H9 (cell line): ENCODE data around the gene ANKRD13B. TPM values are rescaled to one million over a fixed set of nuclear protein-coding genes. Genes with fewer than 3 reads are reported as not detected.

Experiments
- DNase-seq: peaks from one replicate; pipeline ENCODE4 v3.0.0-alpha.2; 2017
- H2AFZ ChIP-seq: one replicate; pipeline ENCODE4 v1.6.1; 2013; ENCODE audit warnings: mild to moderate bottlenecking, low read length, control low read depth, moderate library complexity
- H2AK5ac ChIP-seq: 2 replicates; pipeline ENCODE4 v1.6.1; 2013; ENCODE audit warnings: low read length, control low read depth, mixed read lengths; ENCODE audit not compliant: insufficient read length
- H2BK120ac ChIP-seq: one replicate; pipeline ENCODE4 v1.6.1; 2013; ENCODE audit warnings: low read depth, mild to moderate bottlenecking, low read length, control low read depth, inconsistent platforms; ENCODE audit not compliant: poor library complexity, severe bottlenecking
- H2BK12ac ChIP-seq: 2 replicates; pipeline ENCODE4 v1.6.1; 2013; ENCODE audit warnings: low read length, control low read depth, mixed read lengths, low read depth; ENCODE audit not compliant: insufficient read length
- H2BK15ac ChIP-seq: 2 replicates; pipeline ENCODE4 v1.6.1; 2013; ENCODE audit warnings: low read depth, low read length, control low read depth
- H2BK20ac ChIP-seq: one replicate; pipeline ENCODE4 v1.6.1; 2013; ENCODE audit warnings: low read depth, mild to moderate bottlenecking, low read length, control low read depth, inconsistent platforms; ENCODE audit not compliant: poor library complexity, severe bottlenecking
- H2BK5ac ChIP-seq: 2 replicates; pipeline ENCODE4 v1.6.1; 2013; ENCODE audit warnings: low read length, control low read depth, mixed read lengths; ENCODE audit not compliant: insufficient read length
- H3K14ac ChIP-seq: 2 replicates; pipeline ENCODE4 v1.6.1; 2013; ENCODE audit warnings: low read length, control low read depth; ENCODE audit not compliant: insufficient read depth
- H3K18ac ChIP-seq: 2 replicates; pipeline ENCODE4 v1.6.1; 2013; ENCODE audit warnings: low read depth, mild to moderate bottlenecking, mixed read lengths, low read length, control low read depth; ENCODE audit not compliant: insufficient read length
- H3K23ac ChIP-seq: 2 replicates; pipeline ENCODE4 v1.6.1; 2013; ENCODE audit warnings: low read length, control low read depth, mixed read lengths, low read depth; ENCODE audit not compliant: insufficient read length
- H3K23me2 ChIP-seq: 2 replicates; pipeline ENCODE4 v1.6.1; 2013; ENCODE audit warnings: low read depth, mild to moderate bottlenecking, mixed read lengths, low read length, control low read depth; ENCODE audit not compliant: insufficient read length, poor library complexity, severe bottlenecking
- H3K27ac ChIP-seq: 2 replicates; pipeline ENCODE4 v1.5.1; 2013; ENCODE audit warnings: low read length, control low read depth, mixed read lengths, low read depth; ENCODE audit not compliant: insufficient read length
- H3K27me3 ChIP-seq: 2 replicates; pipeline ENCODE4 v1.6.1; 2013; ENCODE audit warnings: low read length, control low read depth, inconsistent platforms; ENCODE audit not compliant: insufficient read depth
- H3K4ac ChIP-seq: 2 replicates; pipeline ENCODE4 v1.6.1; 2013; ENCODE audit warnings: low read depth, mild to moderate bottlenecking, control low read depth, inconsistent platforms, low read length, moderate library complexity
- H3K4me1 ChIP-seq: 2 replicates; pipeline ENCODE4 v1.6.1; 2013; ENCODE audit warnings: low read length, control low read depth, inconsistent platforms; ENCODE audit not compliant: insufficient read depth
- H3K4me2 ChIP-seq: 2 replicates; pipeline ENCODE4 v1.6.1; 2013; ENCODE audit warnings: low read length, control low read depth, mixed read lengths; ENCODE audit not compliant: insufficient read length, insufficient read depth
- H3K56ac ChIP-seq: 2 replicates; pipeline ENCODE4 v1.6.1; 2013; ENCODE audit warnings: low read depth, mild to moderate bottlenecking, mixed read lengths, low read length, control low read depth; ENCODE audit not compliant: insufficient read length
- H3K79me1 ChIP-seq: 2 replicates; pipeline ENCODE4 v1.6.1; 2013; ENCODE audit warnings: low read depth, mild to moderate bottlenecking, moderate library complexity, low read length, control low read depth, inconsistent platforms; ENCODE audit not compliant: insufficient read depth, poor library complexity, severe bottlenecking
- H3K79me2 ChIP-seq: 2 replicates; pipeline ENCODE4 v1.6.1; 2013; ENCODE audit warnings: low read length, control low read depth, inconsistent platforms; ENCODE audit not compliant: insufficient read depth
- H3K9ac ChIP-seq: 2 replicates; pipeline ENCODE4 v1.6.1; 2013; ENCODE audit warnings: low read length, control low read depth, mixed read lengths; ENCODE audit not compliant: insufficient read length; ENCODE audit errors: extremely low read depth
- H3K9me3 ChIP-seq: one replicate; pipeline ENCODE4 v1.6.1; 2013; ENCODE audit warnings: low read depth, low read length, inconsistent platforms; ENCODE audit not compliant: control insufficient read depth
- H3T11ph ChIP-seq: one replicate; pipeline ENCODE4 v1.6.1; 2013; ENCODE audit warnings: mild to moderate bottlenecking, low read length, control low read depth, inconsistent platforms
- H4K20me1 ChIP-seq: one replicate; pipeline ENCODE4 v1.6.1; 2013; ENCODE audit not compliant: control insufficient read depth, insufficient read length, insufficient read depth
- H4K5ac ChIP-seq: 2 replicates; pipeline ENCODE4 v1.6.1; 2013; ENCODE audit warnings: low read depth, mild to moderate bottlenecking, mixed read lengths, low read length, control low read depth; ENCODE audit not compliant: insufficient read length
- H4K8ac ChIP-seq: replicated peaks from 2 replicates; pipeline ENCODE4 v1.6.1; 2013; ENCODE audit warnings: low read length, control low read depth, mixed read lengths, low read depth; ENCODE audit not compliant: insufficient read length
- H4K91ac ChIP-seq: 2 replicates; pipeline ENCODE4 v1.6.1; 2013; ENCODE audit warnings: low read depth, mild to moderate bottlenecking, moderate library complexity, mixed read lengths, low read length, control low read depth; ENCODE audit not compliant: insufficient read length
- H3K27ac Mint-ChIP-seq, 3 experiments: 2 replicates in 2 of 3; 3 replicates in 1 of 3; pipeline ENCODE4 v1.8.0; 2020 to 2021; ENCODE audit warnings: mixed read lengths in 3 of 3, mild to moderate bottlenecking in 1 of 3, moderate library complexity in 1 of 3
- H3K27me3 Mint-ChIP-seq: 2 replicates; pipeline ENCODE4 v1.8.0; 2021; ENCODE audit warnings: low read depth, mild to moderate bottlenecking, moderate library complexity, mixed read lengths
- H3K36me3 Mint-ChIP-seq, 3 experiments: 2 replicates in 2 of 3; 3 replicates in 1 of 3; pipeline ENCODE4 v1.8.0; 2020 to 2021; ENCODE audit warnings: low read depth in 3 of 3, mixed read lengths in 3 of 3; ENCODE audit not compliant: insufficient read depth in 1 of 3
- H3K4me1 Mint-ChIP-seq, 2 experiments: 2 replicates each; pipeline ENCODE4 v1.8.0; 2020; ENCODE audit warnings: mixed read lengths in 2 of 2
- H3K4me3 Mint-ChIP-seq, 2 experiments: 2 replicates in 1 of 2; 3 replicates in 1 of 2; pipeline ENCODE4 v1.8.0; 2020 to 2021; ENCODE audit warnings: mild to moderate bottlenecking in 2 of 2, mixed read lengths in 2 of 2, moderate library complexity in 1 of 2
- H3K9me3 Mint-ChIP-seq, 2 experiments: 2 replicates in 1 of 2; 3 replicates in 1 of 2; pipeline ENCODE4 v1.8.0; 2020; ENCODE audit warnings: mild to moderate bottlenecking in 2 of 2, mixed read lengths in 2 of 2, moderate library complexity in 1 of 2
- CTCF ChIP-seq: fragments of 200-600 bp; sonication (generic); conservative IDR thresholded peaks from 3 replicates; pipeline ENCODE4 v1.8.0; 2021; ENCODE audit warnings: antibody characterized with exemption, mild to moderate bottlenecking
- WGBS: extraction: QIAGEN DNeasy Blood & Tissue Kit; methylation state at CpG from one replicate; pipeline ENCODE4 v1.1.7; 2013; ENCODE audit warnings: missing lambda C conversion rate, low lambda C conversion rate, mixed read lengths; ENCODE audit not compliant: insufficient read length; ENCODE audit errors: extremely low coverage; 5-methylcytosine and 5-hydroxymethylcytosine counted together
- total RNA-seq: library from RNA; stranded (reverse); gene quantifications from 2 replicates; pipeline ENCODE4 v1.2.1, GENCODE V29; 2021

ANKRD13B gene
- total RNA-seq, 1 experiment from 2014 or later, result 24.2 TPM

GRCh38 chr17:29566473-29567303, 26.2 kb upstream of the ANKRD13B start, which contains the start of gene ABHD15:
Gene ABHD15, minus strand, starts transcription at chr17:29567037. Its CDS starts 71 bp downstream, at chr17:29566966.
- peaks cover 52% of the 10 kb centered on the region for H3K27me3 Mint-ChIP-seq

More at GRCh38 chr17:29566473-29567303, 26.2 kb upstream of the ANKRD13B start, which contains the start of gene ABHD15:
- H3K36me3 Mint-ChIP-seq, result peaks cover 0 to 7% (median 5%) of the 10 kb centered on the region in 3 experiments; a peak in 5 of 7 replicates
- H3K4me1 Mint-ChIP-seq, result peaks cover 13 to 16% of the 10 kb centered on the region in 2 experiments
- Histone ChIP-seq H3K23me2 (peaks cover 21% of the 10 kb centered on the region), H3T11ph (no peak within 1 kb of the TSS), H2BK12ac (no peak within 1 kb of the TSS), H2AK5ac (no peak within 1 kb of the TSS), H2BK20ac (no peak within 1 kb of the TSS), H3K9ac (no peak within 1 kb of the TSS), H3K14ac (no peak within 1 kb of the TSS), H3K27ac (no peak within 1 kb of the TSS), H3K79me2 (no peaks in the 10 kb centered on the region), H3K4me2 (peak within 1 kb of the TSS; percentile 77), H3K27me3 (peaks cover 8% of the 10 kb centered on the region; the same call in 1 of the 2 replicates), H3K79me1 (no peaks in the 10 kb centered on the region), H3K4me1 (no peaks in the 10 kb centered on the region), H3K23ac (no peak within 1 kb of the TSS), H4K20me1 (no peaks in the 10 kb centered on the region), H3K56ac (no peak within 1 kb of the TSS), H2BK5ac (no peak within 1 kb of the TSS), H2AFZ (no peak within 1 kb of the TSS), H4K5ac (no peak within 1 kb of the TSS), H4K91ac (no peak within 1 kb of the TSS), H3K18ac (no peak within 1 kb of the TSS), H3K4ac (no peak within 1 kb of the TSS), H2BK15ac (no peak within 1 kb of the TSS; the same call in 1 of the 2 replicates), H3K9me3 (no peaks in the 10 kb centered on the region), H4K8ac (no peak within 1 kb of the TSS), H2BK120ac (no peak within 1 kb of the TSS)
- H3K27ac Mint-ChIP-seq, result no peak within 1 kb of the TSS
- no CpG with 5 or more reads among the region's 94 CpGs for WGBS
- H3K9me3 Mint-ChIP-seq, result no peaks in the 10 kb centered on the region; a peak in 1 of 5 replicates
- no peak for TF ChIP-seq CTCF
- DNase-seq, result peak; percentile 65
- H3K4me3 Mint-ChIP-seq, result peak within 1 kb of the TSS; percentile 81 to 90
